Gastroesophageal sphincter (tissue), 3 donors: ENCODE measurements around the gene STUM.

Experiments
- POLR2AphosphoS5 ChIP-seq: sonication (generic); formaldehyde crosslinking; IDR thresholded peaks from one replicate; pipeline ENCODE4 v1.6.1; 2017; ENCODE audit warnings: antibody characterized with exemption
- TF ChIP-seq, protein P1 (sequence below), 4 experiments: fragments of 200-600 bp in 2 of 4; fragments of 450-650 bp in 2 of 4; sonication (generic) in 1 of 4; IDR thresholded peaks; one replicate each; pipeline ENCODE4 v1.5.1; 2017 to 2019; ENCODE audit warnings: antibody characterized with exemption in 4 of 4, mild to moderate bottlenecking in 2 of 4, moderate library complexity in 2 of 4

DNA sequence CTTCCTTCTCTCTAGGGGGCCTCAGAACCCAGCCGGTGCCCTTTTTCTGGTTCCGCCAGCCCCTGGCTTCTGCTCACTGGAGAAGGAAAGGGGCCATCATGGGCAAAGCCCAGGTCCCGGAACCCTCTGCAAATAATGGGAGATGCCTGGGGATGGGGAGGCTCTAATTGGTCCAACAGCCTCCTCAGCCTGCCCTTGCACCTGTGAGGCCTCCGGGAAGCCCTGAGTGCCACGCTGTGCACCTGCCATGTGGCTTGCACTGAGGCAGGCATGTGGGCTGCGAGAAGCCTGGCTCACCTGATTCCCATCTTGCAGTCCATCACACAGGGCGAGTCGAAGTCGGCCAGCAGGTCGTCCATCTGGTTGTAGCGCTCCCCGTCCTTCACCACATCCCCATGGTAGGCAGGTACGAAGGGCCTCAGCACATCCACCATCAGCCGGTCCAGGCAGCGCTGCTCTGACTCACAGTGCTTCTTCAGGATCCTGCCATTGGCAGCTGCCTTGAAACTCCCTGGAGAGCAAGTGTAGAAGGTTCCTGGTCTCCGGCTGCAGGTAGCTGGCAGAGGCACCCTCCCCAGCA, 98.4 kb downstream of the STUM start:
- TF ChIP-seq, protein P1, sequence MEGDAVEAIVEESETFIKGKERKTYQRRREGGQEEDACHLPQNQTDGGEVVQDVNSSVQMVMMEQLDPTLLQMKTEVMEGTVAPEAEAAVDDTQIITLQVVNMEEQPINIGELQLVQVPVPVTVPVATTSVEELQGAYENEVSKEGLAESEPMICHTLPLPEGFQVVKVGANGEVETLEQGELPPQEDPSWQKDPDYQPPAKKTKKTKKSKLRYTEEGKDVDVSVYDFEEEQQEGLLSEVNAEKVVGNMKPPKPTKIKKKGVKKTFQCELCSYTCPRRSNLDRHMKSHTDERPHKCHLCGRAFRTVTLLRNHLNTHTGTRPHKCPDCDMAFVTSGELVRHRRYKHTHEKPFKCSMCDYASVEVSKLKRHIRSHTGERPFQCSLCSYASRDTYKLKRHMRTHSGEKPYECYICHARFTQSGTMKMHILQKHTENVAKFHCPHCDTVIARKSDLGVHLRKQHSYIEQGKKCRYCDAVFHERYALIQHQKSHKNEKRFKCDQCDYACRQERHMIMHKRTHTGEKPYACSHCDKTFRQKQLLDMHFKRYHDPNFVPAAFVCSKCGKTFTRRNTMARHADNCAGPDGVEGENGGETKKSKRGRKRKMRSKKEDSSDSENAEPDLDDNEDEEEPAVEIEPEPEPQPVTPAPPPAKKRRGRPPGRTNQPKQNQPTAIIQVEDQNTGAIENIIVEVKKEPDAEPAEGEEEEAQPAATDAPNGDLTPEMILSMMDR (IDR thresholded peaks at IDR 0.05): no peak
- no peak for TF ChIP-seq POLR2AphosphoS5
